ENCODE measurements around the gene SMYD2.

SMYD2 gene

GRCh38 chr1:214303141-214303930, 22.4 kb downstream of the SMYD2 start:
- no peak for DNase-seq (ENCODE audit: low read depth)

GRCh38 chr1:214305164-214305751, 24.3 kb downstream of the SMYD2 start:
- no peak for DNase-seq (ENCODE audit: low read depth)

GRCh38 chr1:214306269-214306668, 25.3 kb downstream of the SMYD2 start:
- DNase-seq (ENCODE audit: low read depth): no peak

GRCh38 chr1:214310010-214310409, 29.1 kb downstream of the SMYD2 start:
- no peak for DNase-seq (ENCODE audit: low read depth)

- DNase-seq (ENCODE audit: low read depth): no peak
Measured at GRCh38 chr1:214310777-214311690, 30.1 kb downstream of the SMYD2 start.

- DNase-seq (ENCODE audit: low read depth): no peak
Measured at GRCh38 chr1:214312530-214313051, 31.6 kb downstream of the SMYD2 start.

GRCh38 chr1:214314178-214314843, 33.4 kb downstream of the SMYD2 start:
- DNase-seq (ENCODE audit: low read depth): no peak

- no peak for DNase-seq (ENCODE audit: low read depth)
Measured at GRCh38 chr1:214316593-214316992, 35.6 kb downstream of the SMYD2 start.

GRCh38 chr1:214317300-214317699, 36.3 kb downstream of the SMYD2 start:
- no peak for DNase-seq (ENCODE audit: low read depth)

GRCh38 chr1:214317734-214318133, 36.8 kb downstream of the SMYD2 start:
- DNase-seq (ENCODE audit: low read depth): no peak

- DNase-seq (ENCODE audit: low read depth): no peak
Measured at GRCh38 chr1:214318356-214318755, 37.4 kb downstream of the SMYD2 start.

- DNase-seq (ENCODE audit: low read depth): no peak
Measured at GRCh38 chr1:214318956-214319736, 38.2 kb downstream of the SMYD2 start.

- DNase-seq (ENCODE audit: low read depth): no peak
Measured at GRCh38 chr1:214319938-214320337, 39.0 kb downstream of the SMYD2 start.

GRCh38 chr1:214321705-214322453, 40.9 kb downstream of the SMYD2 start:
- no peak for DNase-seq (ENCODE audit: low read depth)

GRCh38 chr1:214324896-214325800, 44.2 kb downstream of the SMYD2 start:
- no peak for DNase-seq (ENCODE audit: low read depth)

GRCh38 chr1:214326406-214326805, 45.4 kb downstream of the SMYD2 start:
- DNase-seq (ENCODE audit: low read depth): no peak

GRCh38 chr1:214327514-214327913, 46.6 kb downstream of the SMYD2 start:
- no peak for DNase-seq (ENCODE audit: low read depth)

- DNase-seq (ENCODE audit: low read depth): peak; percentile 64
Measured at GRCh38 chr1:214328770-214329469, 48.0 kb downstream of the SMYD2 start.

Measured in activated T-cell treated with anti-CD3 and anti-CD28 coated beads for 24 hours (primary cell).